Stimulated activated CD4-positive, alpha-beta T cell treated with anti-CD3 and anti-CD28 coated beads, Interleukin-2, amount 100 ng/mL, for 4 hours (primary cell): Measurements from ENCODE around the gene RPTOR.

Experiments
- DNase-seq: peaks from one replicate; pipeline ENCODE4 v3.0.0-alpha.2; 2020; ENCODE audit warnings: low read depth

The RPTOR gene

DNA sequence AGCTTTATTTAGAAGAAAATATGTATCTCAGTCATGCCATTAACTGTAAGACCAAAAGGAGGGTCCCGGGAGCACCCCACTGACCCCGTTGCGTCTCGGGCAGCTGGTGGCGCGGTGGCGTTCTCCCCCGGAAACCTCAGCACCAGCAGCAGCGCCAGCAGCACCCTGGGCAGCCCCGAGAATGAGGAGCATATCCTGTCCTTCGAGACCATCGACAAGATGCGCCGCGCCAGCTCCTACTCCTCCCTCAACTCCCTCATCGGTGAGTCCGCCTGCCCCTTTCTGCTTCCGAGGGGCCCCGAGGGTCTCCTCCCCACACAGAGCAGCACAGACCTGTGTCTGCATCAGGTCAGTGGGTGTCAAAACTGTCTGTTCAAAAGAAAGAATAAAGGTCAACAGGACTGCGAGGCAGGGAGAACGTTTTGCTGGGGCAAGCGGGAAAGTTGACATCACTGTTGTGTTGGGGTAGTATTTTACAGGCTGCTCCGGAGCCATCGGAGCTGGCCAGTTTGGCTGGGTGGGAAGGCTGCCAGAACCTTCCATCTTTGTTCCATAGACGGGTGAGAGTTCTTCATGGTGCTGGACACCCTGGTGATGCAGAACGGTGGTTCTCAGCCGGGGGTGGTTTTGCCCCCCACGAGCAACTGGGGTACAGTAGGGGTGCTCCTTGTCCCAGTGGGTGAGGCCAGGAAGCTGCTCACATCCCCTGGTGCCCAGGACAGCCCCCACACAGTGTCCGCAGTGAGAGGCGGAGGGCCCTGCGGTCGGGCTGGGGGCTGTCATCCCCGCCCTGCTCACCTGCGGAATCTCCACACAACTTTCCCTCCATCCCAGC is 349.2 kb downstream of the RPTOR start:
- no peak for DNase-seq

DNA sequence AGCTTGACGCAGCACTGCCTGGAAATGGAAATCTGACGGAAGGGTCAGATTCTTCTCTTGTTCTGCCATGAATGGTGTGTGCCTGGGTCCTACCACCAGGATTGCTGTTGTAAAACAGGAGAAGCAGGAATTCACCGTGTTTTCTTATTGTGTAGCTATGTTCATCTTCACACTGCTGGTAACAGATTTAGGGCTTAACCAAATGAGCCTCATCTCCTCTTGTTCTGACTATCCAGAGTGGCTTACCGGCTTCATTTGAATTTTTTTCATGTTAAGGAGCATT is 349.7 kb downstream of the RPTOR start:
- DNase-seq: no peak

DNA sequence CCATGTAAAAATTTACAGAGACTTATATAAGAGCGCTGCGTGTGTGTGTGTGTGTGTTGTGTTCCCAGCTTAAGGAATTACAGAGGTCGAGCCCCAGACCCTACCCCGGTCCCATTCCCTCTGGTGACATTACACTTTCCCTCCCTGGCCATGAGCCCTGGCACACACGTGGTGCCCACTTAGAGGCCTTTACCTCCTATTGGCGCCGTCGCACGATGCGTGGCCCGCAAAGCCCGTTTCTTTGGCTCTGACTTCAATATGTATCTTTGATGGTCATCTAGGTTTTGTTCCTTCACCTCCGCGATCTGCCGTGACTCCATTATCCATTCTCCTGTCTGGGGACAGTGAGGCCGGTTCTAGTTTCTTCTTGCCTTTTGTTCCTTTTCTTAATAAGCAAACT is 350.1 kb downstream of the RPTOR start:
- DNase-seq: no peak

DNA sequence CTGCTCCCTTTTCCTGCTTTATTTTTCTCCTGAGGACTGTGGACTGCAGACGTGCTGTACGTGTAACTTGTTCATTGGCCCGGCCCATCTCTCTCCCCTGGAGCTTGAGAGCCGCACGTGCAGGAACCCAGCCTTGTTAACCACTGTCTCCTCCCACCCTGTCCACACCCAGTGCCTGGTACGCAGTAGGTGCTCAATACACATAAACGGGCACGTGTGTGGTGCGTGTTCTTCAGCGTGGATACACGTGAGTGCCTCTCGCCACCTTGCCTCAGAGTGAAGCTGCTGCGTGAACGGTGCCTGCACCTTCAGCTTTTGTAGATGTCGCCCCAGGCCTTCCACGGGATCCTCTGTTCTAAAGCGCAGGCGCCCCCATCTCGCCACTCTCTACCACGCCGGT is 350.7 kb downstream of the RPTOR start:
- DNase-seq: no peak

DNA sequence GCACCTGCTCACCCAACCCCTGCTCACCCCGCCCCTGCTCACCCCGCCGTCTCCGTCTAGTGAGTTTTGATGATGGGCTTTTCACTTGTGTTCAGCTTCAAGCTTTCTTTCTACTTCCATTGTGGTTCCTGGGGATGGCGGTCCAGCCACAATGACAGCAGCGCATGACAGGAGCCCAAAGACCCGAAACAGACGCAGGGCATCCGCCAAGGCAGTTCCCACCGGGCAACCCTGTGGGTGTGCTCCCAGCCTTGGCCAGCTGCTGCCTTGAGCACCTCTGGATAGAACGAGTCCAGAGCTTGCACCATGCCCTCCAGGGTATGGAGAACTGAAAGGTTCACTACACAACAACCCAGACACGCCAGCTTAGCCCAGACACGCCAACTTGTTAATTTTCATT is 354.1 kb downstream of the RPTOR start:
- DNase-seq: no peak

DNA sequence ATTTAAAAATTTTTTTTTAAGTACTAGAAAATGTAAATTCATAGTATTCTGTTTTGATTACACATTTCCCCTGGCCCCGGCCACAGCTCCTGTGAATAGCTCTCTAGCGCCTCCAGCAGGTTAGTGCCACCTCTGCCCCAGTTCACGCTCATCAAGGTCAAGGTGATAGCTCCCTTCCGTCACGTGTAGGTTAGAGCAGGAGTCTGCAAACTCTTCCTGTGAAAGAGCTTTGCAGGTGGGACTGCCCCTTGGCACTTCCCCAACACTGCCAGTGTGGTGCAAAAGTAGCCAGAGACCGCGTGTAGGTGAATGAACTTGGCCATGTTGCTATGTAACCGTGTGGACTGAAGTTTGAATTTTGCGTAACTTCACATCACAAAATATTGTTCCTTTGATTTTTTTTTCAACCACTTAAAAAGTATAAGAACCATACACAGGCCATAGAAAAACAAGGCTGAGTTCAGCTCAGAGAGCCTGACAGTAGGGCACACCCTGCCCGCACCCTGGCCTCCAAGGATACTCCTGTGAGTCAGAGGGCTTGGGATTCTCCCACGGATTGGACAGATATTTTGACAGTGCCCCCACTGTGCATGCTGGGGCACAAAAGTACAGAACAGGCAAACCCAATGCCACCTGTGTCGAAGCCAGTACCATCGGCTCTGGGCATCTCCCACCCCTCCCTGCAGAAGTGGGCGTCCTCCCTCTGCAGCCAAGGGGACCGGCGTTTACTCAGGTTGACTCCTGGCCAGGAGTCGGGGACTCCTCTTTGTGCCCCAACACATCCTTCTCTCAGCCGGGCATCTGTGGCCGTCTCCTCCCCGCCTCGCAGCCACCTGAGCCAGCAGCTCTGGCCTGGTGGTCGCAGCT is 355.0 kb downstream of the RPTOR start:
- peak; percentile 74 for DNase-seq

DNA sequence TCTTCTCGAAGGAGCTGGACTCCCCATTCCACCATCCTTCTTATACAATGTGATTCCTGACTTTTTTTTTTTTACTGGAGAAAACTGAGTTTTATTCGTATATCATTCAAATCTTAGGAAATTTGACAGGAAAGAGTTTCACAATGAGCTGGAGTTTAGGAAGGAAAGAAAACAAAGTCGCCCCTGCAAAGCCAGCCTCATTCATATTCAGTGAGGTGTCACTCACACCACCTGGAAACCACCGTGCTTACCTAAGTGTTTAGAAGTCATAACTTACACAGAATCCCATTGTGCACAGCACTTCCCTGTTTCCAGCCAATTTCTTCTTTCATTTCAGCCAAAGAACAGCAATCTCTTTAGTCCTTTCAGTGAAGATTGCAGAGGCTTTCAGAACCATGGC is 356.7 kb downstream of the RPTOR start:
- DNase-seq: no peak

DNA sequence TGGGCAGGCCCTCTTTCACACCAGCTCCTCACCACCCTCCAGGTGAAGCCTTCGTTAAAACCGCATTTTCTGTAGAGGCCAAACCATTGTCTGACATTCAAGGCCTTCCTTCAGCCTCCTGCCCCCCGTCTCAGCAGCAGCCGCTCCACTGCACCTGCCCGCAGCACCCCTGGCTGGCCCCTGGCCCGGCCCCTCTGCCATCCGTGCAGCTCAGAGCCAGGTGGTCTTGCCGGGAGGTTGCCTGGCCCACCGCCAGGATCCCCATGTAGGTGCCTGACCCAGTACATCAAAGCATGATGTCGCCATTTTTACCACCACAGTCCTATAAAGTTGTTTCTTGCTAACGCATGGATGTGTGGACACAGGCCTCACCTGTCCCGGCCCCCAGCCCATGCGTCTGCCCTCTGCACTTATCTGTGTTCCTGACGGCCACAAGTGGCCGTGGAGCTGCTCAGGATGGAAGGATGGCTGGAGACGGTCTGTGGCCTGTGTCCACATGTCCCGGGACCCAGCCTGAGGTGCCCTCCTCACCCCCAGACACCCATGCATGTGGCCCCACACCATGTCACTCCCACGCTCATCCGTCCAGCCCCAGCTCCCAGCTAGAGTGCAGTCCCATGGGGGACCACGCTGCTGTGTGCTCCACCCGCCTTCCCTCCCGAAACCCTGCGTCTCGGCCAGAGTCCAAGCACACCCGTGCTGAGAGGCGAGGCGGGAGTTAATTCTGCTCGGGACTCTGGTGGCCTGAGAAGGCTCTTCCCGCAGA is 357.7 kb downstream of the RPTOR start:
- no peak for DNase-seq

DNA sequence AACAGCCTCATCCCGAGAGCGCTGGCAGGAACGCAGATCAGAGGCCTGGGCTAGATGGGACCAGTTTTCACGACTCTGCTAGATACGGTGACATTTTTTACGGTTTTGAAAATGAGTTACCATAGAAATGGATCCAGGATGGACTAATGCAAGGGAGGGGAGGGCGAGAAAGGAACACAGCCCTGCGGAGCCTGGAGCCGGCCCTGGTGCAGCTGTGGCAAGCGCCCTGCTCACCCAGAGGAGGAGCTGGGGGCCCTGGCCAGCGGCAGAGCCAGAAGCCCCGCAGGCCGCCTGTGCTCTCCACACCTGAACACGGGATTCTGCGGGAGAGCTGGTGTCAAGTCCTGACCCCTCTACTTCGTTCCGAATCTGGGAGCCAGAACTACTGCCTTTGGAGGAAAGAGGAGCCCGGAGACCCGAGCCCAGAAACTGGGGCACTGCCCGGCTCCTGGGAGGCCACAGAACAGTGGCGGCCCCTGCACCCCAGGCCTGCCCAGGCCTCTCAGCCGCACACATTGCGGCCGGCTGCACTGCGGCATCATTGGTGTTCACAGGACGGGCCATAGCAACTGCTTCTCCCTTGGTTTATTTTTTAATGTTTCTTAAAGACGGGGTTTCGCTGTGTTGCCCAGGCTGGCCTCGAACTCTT is 358.4 kb downstream of the RPTOR start:
- DNase-seq: no peak

DNA sequence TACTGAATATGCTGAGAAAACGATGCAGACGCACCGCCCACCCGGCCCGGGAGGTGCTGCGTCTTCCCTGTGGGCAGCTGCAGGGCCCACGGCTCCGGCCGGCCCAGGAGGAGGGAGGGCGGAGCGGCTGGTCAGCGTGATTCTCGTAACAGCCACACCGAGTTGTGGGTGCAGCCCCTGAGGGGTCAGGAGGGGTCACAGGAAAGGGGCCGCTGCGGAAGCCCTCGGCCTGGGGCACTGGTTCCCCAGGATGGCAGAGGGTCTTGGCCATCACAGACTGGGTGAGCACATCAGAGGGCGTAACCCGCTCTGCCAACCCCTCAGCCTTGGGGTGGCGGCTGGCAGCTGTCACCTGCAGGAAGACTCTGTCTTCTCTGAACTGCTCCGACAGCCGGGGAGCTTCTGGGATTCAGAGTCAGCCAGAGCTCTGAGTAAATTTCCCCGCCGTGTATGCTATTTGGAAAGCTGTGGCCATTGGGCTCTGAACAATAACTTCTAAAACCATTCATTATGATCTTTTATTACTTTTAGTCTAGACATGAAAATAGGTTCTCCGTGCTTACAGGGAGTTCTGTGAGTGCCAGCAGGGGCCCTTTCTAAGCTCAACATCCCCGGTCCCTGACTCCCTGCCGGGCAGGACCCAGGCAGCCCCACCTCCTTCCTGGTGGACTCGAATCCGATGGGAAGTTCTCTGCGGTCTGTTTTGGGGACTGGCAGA is 359.6 kb downstream of the RPTOR start:
- no peak for DNase-seq

DNA sequence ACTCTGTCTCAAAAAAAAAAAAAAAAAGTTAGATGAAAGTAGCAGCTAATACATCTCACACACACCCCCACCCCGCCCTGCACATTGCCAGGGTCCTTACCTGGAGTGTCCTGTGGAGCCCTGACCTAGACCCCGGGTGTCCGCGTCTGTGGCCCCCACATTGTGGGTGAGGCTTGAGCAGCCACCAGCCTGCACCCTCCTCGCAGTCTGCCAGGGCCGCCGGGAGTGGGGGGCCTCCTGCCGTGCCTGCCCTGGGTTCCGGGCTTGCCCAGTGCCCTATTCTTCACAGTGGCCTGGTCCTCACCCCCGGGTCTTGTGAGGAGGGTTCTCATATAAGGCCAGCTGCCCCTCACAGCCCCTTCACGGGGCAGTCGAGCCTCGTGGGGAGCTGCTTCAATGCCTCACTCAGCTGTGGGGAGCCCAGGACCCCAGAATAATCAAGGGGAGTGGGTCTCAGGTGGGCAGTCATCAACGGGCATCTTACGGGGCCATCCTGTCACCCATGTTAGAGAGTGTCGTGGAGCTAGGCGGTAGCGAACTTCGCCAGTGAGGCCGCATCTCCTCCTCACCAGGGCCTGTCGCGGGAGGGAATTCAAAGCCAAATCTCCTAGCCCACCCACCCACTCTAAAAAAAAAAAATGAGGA is 361.1 kb downstream of the RPTOR start:
- DNase-seq: no peak

DNA sequence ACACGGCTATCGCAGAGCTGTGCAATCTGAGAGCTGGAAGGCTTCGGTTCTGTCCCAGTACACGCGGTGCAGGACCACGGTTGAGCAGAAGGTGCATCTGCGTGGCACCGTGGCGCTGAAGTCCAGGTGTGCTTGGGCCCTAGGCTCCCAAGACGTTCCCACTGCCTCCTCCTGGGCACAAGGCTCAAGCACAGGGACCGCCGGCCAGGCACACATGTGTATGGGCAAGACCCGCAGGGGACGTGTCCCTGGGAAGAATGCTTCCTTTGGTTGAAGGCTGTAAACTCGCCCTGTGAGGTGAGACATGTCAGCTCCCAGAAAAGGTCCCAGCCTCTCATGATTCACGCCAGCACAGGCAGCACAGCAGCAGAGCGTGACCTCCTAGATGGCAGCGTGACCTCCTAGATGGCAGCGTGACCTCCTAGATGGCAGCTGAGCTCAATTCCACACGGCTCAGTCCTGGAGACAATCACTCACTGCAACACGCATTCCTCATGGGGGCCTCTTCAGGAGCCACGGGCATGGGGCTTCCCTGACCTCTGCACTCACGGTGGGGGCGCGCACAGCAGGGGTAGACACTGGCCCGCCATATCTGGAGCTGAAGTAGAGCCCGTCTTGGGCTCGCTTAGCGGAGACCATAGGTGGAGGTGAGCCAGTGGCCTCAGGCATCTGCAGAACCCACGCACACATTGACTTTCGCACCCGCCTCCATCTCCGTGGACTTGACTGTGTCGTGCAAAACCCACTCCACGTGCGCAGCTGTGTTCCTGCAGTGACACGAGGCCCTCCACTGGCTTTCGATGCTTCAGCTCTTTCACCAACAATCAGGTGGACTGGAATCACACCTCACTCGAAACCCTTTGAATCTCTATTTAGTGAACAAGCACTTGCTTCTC is 362.0 kb downstream of the RPTOR start:
- no peak for DNase-seq

DNA sequence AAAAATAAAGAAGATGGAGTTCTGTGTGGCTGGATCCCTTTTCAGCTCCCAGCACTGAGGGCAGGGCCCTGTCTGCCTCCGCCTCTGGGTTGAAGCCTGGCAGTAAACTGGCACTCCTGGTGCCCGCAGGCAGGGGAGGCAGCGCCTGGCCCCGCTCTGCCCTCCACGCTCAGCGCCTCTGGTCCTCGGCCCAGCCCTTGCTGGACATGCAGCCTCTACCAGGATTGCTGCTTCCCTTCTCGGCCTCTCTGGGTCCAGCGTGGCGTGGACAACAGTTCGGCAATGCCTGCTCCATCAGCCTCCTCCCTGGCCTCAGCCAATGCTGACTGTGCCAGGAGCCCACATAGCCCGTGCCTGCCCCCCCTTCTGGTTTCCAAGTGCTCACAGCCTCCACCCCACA is 362.6 kb downstream of the RPTOR start:
- no peak for DNase-seq

DNA sequence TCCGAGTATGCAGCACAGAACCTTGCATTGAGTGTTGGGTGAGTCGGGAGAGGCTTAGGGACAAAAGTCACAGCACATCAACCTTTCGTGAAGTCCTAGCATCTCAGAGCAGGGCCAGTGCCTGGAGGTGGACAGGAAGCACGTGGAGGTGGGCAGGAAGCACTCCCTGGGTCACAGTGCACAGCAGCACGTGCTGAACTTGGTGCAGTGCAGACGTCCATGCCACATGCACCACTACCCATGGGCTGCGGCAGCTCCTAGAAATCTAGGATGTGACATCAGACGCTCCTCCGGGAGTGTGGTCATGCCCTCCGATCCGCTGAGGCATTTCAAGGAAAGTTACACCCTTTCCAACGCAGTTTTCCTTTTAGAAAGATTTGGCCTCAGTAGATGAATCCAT is 363.6 kb downstream of the RPTOR start:
- no peak for DNase-seq

DNA sequence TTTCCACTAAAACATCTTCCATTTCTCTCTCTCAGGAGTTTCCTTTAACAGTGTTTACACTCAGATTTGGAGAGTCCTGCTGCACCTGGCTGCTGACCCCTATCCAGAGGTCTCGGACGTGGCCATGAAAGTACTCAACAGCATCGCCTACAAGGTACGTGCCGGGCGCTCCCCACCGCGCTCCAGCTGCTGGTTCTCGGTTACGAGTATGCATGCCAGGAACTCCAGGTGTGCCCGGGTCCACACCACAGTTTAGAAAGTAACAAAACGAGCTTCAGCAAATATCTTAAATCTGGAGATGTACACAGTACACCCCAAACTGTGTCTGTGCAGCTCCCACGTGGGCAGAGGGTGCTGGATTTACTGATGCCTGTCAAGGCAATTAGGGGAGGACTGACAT is 364.1 kb downstream of the RPTOR start:
- DNase-seq: no peak

DNA sequence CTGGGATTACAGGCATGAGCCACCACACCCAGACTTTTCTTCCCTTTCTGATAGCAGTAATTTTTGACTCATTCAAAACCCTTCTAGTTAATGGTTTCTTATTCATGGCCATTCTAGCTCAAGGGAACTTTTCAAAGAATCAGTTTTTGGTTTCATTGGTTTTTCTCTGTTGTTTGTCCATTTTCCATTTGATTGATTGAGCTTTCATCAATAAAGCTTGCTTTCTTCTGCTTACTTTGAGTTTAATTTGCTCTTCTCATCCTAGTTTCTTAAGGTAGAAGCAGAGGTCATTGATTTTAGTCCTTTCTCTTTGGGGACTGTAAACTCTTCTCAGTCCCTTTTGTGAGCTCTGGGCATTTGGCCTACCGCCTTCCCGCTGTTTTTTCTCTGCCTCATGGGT is 365.0 kb downstream of the RPTOR start:
- DNase-seq: no peak

DNA sequence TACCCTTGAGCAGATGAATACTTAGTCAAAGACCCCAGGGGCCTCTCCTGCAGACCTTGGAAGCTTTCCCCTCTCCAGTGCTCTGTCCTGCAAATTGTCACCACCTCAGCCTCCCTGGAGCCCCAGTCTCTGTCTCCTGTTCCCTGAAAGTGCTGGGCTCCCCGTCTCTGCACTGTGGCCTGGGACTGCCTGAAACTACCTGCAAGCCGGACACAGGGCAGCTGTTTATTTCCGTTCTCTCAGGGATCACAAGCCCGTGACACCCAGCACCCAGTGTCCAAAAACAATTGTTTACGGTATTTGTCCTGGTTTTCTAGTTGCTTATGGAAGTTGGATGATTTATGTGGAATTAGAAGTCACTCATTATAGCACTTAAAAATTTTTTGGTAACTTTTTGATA is 365.4 kb downstream of the RPTOR start:
- no peak for DNase-seq

DNA sequence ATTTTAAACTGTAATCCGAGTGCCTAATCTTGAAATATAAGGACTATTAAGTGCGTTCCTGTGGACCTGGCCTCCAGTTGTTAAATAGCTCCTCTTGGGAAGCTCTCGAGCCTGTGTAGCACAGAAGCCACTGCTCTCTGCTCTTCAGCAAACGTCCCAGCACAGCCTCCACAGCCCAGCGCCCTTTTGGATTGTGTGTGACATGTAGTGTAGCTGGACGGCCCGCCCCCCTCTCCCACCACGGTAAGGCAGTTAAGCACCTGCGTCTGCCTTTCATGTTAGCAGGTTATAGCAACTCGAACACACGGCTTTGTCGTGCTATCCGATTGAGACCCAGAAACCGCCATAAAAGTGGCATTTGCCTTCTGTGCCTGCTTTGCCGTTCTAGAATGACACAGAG is 367.8 kb downstream of the RPTOR start:
- no peak for DNase-seq

DNA sequence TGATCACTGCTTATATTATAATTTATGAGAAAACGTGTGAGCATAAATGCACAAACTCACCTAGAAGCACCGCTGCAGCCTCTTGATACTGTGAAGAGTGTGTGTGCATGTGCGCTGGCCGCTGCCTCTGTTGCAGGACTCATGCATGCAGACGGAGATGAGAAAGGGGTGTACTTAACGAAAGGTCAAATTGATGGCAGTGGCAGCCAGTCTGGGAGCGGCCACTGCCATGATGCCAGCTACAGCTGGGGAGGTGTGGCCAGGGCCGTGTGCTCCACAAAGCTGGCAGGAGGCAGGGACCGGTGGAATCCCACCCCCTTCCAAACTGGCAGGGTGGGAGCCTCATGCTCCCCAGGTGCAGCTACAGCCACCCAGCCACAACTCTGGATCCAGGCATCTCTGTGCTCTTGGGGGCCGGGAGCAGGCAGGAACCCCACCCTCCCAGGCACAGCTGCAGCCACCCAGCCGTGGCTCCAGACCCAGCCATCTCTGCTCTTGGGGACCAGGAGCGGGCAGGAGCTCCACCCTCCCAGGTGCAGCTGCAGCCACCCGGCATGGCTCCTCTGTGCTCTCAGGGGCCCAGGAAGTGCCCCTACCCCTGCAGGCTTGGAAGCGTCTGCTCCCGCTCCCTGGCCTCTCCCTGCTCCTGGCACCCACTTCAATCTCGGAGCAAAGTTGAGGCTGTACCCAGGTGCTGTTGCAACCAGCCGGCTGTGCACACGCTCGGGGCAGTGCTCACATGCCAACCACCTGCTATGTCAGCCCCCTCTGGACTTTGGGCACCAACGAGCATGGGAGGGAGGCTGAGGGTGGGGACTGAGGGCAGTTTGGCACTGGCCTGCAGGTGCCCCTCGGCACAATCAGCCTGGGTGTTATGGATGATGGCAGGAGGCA is 369.5 kb downstream of the RPTOR start:
- DNase-seq: no peak
